ENCODE measurements around the gene UBXN10. TPM values are rescaled to one million over a fixed set of nuclear protein-coding genes. Genes with fewer than 3 reads are reported as not detected.

UBXN10 gene
- 1.8 TPM in 2 replicates for total RNA-seq
- polyA plus RNA-seq: 0.79 and 1.3 TPM in 2 replicates

- Histone ChIP-seq H3K9me3 (ENCODE audit: low read depth) (no peaks in the 10 kb centered on the region), H3K4me1 (ENCODE audit: low read depth) (no peaks in the 10 kb centered on the region), H3K4me3 (peak within 1 kb of the TSS; percentile 49), H3K36me3 (no peaks in the 10 kb centered on the region), H3K27me3 (no peaks in the 10 kb centered on the region), H3K27ac (no peak within 1 kb of the TSS)
- DNase-seq (ENCODE audit: low read depth in 1 of 2, low spot score in 1 of 2): peak; percentile 60 to 66
- no peak for TF ChIP-seq CTCF (IDR thresholded peaks at IDR 0.05; ENCODE audit: low read depth, low read length)
These were observed at the start of gene UBXN10, which contains the start of gene PLA2G2C for GRCh38 chr1:20185834-20186782. UBXN10 (plus strand) TSS chr1:20186096; CDS start chr1:20190562, 4,466 bp downstream. PLA2G2C (minus strand) TSS chr1:20186518; CDS start chr1:20177363, 9,155 bp downstream.

GRCh38 chr1:20136249-20136648 lies 49.6 kb upstream of the UBXN10 start:
- Histone ChIP-seq H3K4me3 (no peak overlapping the region), H3K4me1 (ENCODE audit: low read depth) (no peaks in the 10 kb centered on the region), H3K36me3 (no peaks in the 10 kb centered on the region), H3K9me3 (ENCODE audit: low read depth) (no peaks in the 10 kb centered on the region), H3K27ac (no peak overlapping the region), H3K27me3 (no peaks in the 10 kb centered on the region)
- no peak for DNase-seq (ENCODE audit: low read depth in 1 of 2, low spot score in 1 of 2)
- TF ChIP-seq CTCF (IDR thresholded peaks at IDR 0.05; ENCODE audit: low read depth, low read length): no peak

- Histone ChIP-seq H3K9me3 (ENCODE audit: low read depth) (no peaks in the 10 kb centered on the region), H3K36me3 (no peaks in the 10 kb centered on the region), H3K27ac (no peak overlapping the region), H3K4me3 (no peak overlapping the region), H3K27me3 (no peaks in the 10 kb centered on the region), H3K4me1 (ENCODE audit: low read depth) (no peaks in the 10 kb centered on the region)
- TF ChIP-seq CTCF (IDR thresholded peaks at IDR 0.05; ENCODE audit: low read depth, low read length): no peak
- no peak for DNase-seq (ENCODE audit: low read depth in 1 of 2, low spot score in 1 of 2)
These were observed 48.8 kb upstream of the UBXN10 start for GRCh38 chr1:20137055-20137454.

- H3K27me3 ChIP-seq: no peaks in the 10 kb centered on the region
- no peak for DNase-seq (ENCODE audit: low read depth in 1 of 2, low spot score in 1 of 2)
- H3K36me3 ChIP-seq: no peaks in the 10 kb centered on the region
- H3K9me3 ChIP-seq (ENCODE audit: low read depth): no peaks in the 10 kb centered on the region
- H3K4me1 ChIP-seq (ENCODE audit: low read depth): no peaks in the 10 kb centered on the region
- no peak overlapping the region for H3K4me3 ChIP-seq
- no peak overlapping the region for H3K27ac ChIP-seq
- TF ChIP-seq CTCF (IDR thresholded peaks at IDR 0.05; ENCODE audit: low read depth, low read length): no peak
These were observed 48.3 kb upstream of the UBXN10 start for GRCh38 chr1:20137604-20138003.

- Histone ChIP-seq H3K4me3 (no peak overlapping the region), H3K27me3 (no peaks in the 10 kb centered on the region), H3K36me3 (no peaks in the 10 kb centered on the region), H3K4me1 (ENCODE audit: low read depth) (no peaks in the 10 kb centered on the region), H3K9me3 (ENCODE audit: low read depth) (no peaks in the 10 kb centered on the region), H3K27ac (no peak overlapping the region)
- no peak for TF ChIP-seq CTCF (IDR thresholded peaks at IDR 0.05; ENCODE audit: low read depth, low read length)
- DNase-seq (ENCODE audit: low read depth in 1 of 2, low spot score in 1 of 2): no peak
These were observed 47.5 kb upstream of the UBXN10 start for GRCh38 chr1:20138346-20138745.

All from cardiac muscle cell (in vitro differentiated cells and primary cell).